DLD1 (cell line): Measurements from ENCODE around the gene CXCL12.

Experiments used
- in situ Hi-C: cut with HindIII; loops from 2 replicates; pipeline ENCODE4 v1.10.0; 2017; ENCODE audit warnings: low sequenced_read_pairs

CXCL12 gene

DNA sequence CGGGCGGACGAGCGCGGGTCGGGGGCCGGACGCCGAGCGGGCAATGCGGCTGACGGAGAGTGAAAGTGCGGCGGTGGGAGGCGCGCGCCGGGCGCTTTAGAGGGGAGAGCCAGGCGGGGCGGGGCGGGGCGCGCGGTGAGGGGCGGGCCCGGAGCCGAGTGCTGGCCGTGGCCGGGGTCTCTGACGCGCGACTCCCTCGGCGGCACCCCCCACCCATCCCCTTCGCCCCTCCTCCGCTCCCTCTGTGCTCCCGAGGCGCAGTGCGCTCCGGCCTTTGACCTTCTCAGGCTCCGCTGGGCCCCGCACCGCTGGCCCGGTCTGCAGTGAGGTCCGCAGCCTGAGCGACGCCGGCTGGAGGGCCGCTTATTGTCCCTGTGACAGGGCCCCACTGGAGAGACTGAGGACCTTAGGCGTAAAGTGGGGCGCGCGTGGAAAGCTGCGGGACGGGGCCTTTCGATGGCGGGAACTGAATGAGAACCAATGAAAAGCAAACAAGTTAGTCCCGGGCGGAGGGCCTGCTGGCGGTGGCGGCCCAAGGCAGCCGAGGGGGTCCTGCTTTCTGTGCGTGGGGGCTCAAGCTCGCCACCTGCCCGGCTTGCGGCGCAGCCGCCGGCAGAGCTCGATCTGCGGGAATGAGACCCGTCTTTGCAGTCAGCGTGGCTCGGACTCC is at the start of gene CXCL12:
CXCL12 (minus strand) TSS at position 72 of the 670 bp plus-strand sequence. CDS start 92 bp downstream, outside the sequence.
- in situ Hi-C loops = no loop called here

DNA sequence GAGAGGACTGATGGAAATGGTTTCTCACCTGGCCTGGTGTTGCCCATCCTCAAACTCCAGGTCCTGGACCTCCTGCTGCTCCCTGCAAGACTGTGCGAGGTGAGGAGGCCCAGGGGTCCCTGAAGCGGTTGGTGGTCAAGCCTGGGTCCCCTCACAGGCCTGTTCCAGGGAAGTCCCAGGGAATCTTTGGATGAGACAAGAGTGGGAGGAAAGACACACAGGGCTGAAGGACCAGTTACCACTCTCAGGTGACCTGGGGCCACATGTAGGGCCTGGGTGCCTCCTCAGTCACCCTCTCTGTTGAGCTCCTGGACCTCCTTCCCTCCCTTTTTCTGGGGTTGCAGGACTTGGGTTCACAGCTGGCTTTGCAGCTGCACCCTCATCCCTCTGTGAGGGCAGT is 42.6 kb upstream of the CXCL12 start:
- in situ Hi-C loops = no loop called here

DNA sequence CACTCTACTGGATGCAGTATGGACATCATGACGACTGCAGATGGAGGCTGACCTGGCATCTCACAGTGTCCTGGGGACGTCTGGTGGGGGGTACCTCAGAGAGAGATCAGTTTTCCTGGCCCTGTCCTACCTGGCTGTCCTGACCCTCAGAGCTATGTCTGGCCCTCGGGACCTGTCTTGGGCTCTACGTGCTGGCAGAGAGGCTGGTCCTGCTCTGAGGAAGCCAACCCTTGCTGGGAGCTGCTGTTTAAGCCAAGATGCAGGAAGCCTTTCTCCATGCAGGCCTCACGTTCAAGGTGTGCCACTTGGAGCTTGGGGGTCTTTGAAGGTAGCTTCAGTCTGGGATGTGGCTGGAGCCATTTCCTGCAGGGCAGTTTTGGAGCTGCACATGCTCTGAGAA is 42.1 kb upstream of the CXCL12 start:
- in situ Hi-C loops = no loop called here

DNA sequence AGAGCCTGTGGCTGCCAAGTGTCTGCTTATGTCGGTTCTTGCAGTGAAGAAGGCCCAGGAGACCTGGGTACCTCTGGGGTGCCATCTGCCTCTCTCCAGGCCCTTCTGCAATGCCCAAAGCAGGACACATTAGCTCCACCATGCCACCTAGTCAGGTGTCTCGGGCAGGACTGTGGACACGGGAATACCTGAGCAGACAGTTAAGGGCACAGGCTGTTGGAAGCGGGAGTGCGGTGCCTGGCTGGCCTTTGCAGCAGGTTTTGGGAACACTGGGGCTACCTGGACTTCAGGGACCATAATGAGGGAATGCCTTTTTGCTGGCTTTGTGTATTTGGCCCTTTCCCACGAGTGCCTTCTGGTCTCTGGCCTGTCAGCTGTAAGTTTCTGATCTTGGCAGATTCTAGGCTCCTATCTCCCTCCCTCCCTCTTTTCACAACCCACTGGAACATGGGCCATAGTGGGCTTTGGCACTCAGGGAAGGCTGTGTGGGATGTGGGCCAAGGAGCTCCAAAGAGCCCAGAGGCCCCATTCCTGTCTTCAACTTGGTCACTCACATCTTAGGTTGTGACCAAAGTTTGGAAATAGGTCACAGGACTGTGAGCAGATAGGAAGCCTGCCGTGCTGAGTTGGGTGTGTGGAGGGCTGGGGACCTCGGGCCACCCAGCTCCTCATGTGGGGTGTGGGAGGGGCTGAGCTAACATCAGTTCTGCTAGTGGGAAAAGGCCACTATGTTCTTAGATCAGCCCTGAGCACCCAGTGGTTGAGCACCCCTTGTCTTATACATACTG is 41.5 kb upstream of the CXCL12 start:
- in situ Hi-C loops = no loop called here

DNA sequence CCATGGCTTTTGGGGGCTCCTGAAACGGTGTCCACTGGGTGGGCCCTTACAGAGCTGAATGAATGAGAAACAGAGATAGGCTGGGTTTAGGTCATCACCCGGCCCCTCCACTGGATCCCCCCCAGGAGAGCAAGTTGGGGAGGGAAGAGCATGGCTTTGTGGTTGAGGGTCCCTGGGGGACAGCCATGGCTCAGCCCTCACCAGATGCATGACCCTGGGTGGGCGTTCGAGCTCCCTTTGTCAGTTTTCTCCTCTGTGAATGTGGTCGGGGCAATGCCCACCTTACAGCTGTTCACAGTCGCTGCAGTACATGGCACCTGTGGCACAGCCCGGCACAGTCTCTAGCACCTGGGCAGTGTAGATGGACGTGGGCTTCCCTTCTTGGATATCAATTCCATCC is 40.6 kb upstream of the CXCL12 start:
- in situ Hi-C loops = no loop called here

DNA sequence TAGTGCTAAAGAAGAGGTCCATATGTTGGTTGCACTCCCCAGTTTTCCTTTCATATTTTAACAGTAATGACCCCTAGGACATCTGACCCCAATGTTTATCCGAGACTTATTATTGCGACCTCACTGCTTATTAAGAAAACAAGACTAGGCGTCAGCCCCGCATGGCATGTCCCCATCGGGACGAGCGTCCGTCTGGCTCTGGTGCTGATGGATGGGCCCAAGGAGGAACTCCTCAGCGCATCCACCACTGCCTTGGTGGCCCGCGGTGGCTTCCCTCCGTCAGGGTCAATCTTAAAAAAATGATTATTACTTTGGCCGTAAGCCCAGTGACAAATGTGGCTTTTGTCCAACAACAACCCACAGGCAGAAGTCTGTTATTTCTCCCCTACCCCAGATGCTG is 40.1 kb upstream of the CXCL12 start:
- in situ Hi-C loops = no loop called here

DNA sequence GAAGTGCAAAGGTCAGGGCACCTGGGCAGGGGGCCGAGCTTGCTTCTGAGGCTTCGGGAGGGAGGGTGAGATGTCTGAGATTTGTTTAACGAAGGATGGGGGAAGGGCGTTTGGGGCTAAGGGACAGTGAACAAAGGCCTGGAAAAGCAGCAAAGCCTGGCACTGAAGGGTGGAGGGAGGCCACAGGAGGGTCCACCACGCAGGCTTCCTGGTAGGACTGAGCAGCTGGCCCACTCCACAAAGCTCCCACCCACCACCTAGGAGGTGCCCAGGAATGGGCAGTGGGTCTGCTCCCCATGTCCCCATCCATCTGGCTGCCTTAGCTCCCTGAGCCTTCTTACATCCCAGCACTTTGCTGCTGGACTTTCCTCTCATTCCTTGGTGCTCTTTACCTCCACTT is 39.4 kb upstream of the CXCL12 start:
- in situ Hi-C loops = no loop called here

DNA sequence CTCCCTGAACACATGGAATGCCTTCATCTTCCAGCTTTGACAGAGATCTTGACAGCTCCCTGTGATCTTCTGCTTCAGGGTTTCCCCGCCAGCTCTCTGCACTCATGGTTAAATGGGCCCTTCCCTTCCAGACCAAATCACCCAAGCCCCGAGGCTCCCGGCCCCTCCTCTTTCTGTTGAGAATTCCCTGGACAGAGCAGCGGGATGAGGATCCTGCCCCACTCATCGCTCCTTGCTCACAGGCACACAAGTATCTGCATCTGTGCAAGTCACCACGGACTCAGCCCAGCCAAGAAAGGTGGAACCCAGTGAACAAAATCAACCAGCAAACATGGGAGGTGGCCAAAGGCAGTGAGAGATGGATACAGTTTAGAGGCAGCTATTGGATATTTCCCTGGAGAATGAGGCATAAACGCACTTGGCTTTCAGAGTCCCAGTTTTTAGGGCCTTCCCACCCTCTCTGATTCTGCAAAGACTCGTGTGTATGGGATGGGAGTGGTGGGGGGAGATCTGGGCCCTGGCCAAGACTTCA is 37.7 kb upstream of the CXCL12 start:
- in situ Hi-C loops = no loop called here

DNA sequence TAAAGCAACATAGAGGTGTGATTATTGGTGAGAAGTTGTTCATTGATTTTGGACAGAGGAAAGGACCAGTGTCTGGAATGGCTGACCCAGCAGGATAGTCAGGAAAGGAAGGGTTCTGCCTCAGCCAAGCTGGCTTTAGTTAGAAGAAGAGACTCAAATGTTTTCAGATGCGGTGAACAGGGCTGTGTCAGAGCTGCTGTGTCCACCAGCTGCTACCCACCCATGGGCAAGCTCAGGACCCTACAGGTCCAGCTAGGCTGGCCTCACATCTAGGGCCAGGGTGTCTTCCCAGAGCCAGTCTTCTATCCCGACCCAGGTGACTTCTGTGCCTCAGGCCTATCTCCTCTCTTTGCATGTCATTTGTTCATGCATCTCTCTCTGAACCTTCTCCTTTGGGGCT is 37.3 kb upstream of the CXCL12 start:
- in situ Hi-C loops = no loop called here

DNA sequence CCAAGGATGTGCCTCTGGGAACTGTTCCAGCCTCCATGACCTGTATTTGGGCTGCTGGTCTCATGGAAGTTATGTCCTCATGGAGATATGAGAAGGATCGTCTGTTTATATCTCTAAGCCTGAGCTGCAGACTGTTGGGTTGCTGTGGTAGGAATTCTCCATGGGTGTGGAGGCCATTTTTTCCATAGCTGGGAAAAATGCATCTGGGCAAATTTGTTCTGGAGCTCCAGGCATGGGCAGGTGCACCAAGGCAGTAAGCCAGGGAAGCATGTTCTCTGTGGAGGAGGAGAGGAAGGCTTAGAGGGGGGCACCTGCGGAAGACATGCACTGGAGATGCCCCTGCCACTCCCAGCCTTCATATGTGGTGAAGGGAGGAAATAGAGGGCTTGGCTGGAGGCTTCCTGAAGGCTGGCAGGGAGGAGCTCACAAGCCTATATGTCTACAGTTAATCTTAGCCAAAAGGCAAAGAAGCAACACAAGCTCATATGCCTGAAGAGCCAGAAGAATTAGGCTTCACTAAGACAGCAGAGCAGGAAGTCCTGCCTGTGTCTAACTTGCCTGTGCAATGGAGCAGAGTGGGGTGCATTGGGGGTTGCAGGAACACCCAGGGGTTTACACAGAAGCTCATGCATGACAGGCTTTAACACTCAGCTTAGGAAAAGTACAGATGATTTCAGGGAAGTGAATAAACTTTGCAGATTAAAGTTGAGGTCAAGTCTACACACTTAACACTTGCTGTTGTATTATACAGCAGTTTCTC is 35.1 kb upstream of the CXCL12 start:
- in situ Hi-C loops = no loop called here

DNA sequence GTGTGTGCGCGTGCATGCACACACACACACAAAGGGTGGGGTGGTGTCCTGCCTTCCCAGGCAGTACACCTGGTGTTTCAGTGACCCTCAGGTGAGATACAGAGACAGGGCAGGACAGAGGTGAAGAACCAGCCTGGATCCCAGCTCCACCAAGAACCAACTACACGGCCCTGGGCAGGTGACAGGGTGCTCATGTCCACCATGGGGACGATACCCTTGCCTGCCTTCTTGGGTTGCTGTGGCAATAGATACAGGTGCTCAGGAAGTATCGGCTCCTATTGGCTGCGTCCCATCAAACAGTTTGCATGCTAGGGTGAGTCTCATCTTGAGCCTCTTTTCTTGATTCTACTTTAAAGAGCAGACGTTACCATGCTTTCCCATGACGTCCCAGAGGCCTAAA is 33.7 kb upstream of the CXCL12 start:
- in situ Hi-C loops = no loop called here

DNA sequence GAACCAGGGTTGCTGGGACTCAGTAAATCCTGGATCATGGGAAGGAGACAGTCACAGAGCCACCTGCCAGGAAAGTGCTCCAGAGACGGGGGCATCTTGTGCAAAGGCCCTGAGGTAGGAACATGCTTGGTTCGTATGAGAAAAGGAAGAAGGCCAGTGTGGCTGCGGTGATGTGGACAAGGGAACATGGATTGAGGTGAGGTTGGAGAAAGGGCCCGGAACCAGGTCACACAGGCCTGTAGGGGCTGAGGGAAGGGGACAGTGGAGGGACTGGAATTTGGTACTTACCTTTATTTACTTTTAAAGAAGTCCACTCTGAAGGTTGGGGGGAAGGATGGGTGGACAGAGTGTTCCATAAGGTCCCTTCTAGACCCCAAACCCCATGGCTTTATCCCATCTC is 32.9 kb upstream of the CXCL12 start:
- in situ Hi-C loops = no loop called here

DNA sequence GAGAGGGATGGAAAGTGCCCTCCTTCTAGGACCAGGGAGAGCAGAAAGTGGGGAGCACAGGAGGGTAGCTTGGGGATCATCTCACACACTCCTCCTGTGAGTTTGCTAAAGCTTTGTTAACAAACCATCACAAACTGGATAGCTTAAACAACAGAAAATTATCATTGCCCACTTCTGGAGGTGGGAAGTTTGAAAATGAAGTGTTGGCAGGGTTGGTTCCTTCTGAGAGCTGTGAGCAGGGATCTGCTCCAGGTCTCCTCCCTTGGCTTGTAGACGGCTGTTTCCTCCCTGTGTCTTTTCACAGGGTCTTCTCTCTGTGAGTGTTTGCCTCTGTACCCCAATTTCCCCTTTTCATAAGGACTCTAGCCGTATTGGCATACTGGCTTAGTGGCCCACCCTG is 32.0 kb upstream of the CXCL12 start:
- in situ Hi-C loops = no loop called here

DNA sequence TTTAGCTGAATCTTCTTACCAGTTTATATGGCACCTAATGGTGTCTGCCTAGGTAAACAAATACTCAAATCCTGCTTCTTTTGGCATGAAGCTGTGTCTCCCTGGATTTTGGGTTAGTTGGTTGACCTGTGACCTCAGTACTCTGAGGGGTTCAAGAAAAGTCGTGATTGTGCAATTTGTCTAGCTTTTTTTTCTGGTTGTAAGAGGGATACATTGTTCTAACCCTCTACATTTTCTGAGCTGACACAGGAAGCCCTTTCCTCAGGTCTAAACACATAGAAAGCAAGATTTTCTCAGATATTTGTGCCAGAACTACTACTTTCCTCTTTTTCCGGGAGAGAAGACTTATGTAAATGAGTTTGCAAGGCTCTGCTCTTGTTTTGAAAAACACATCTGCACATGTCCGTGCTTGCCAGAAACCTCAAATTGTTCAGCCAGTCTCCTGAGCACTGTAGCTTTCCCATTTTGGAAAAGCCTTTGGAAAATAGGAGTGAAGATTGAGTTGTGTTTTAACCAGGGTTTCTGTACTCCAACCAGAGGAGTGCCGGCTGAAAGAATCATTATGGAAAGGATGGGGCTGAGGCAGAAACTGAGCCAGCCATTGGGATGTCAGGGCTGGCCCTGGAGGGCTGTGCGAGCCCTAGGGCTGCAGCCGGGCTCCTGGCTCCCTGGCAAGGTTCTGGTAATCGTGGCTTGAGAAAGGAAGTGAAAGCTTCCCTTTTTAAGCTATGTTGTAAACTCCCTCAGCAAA is 31.3 kb upstream of the CXCL12 start:
- in situ Hi-C loops = no loop called here

DNA sequence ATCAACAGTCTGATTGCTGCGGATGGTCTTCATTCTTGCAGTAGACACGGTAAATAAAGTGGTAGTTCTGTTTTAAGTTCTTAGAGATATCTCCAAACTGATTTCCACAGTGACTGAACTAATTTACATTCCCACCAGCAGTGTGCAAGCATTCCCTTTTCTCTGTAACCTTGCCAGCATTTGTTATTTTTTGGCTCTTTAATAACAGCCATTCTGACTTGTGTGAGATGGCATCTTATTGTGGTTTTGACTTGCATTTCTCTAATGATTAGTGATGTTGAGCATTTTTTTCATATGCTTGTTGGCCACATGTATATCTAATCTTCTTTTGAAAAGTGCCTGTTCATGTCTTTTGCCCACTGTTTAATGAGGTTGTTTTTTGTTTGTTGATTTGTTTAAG is 30.2 kb upstream of the CXCL12 start:
- in situ Hi-C loops = no loop called here

DNA sequence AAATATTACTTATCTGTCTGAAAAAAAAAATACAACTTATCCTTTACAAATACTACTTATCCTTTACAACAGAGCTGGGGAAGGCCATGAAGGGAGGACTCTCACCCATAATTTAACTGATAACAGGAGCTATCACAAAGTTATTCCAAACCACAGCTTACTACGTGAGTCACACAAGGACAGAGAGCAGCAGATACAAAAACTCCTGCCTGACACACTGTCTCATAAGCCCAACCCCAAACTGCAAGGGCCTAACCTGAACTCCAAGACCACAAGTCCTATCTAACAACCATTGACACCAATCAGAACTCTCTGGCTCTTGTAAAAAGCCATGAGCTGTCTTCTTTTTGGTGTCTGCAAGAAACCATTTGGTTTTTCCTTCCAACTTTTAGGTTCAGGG is 28.5 kb upstream of the CXCL12 start:
- in situ Hi-C loops = no loop called here

DNA sequence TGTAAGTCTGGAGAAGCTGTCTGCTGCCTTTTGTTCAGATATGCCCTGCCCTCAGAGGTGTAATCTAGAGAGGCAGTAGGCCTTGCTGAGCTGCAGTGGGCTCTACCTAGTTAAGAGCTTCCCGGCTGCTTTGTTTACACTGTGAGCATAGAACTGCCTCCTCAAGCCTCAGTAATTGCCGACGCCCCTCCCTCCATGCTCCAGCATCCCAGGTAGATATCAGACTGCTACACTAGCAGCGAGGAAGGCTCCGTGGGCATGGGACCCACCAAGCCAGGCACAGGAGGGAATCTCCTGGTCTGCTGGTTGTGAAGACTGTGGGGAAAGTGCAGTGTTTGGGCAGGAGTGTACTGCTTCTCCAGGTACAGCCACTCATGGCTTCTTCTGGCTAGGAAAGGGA is 26.4 kb upstream of the CXCL12 start:
- in situ Hi-C loops = no loop called here

DNA sequence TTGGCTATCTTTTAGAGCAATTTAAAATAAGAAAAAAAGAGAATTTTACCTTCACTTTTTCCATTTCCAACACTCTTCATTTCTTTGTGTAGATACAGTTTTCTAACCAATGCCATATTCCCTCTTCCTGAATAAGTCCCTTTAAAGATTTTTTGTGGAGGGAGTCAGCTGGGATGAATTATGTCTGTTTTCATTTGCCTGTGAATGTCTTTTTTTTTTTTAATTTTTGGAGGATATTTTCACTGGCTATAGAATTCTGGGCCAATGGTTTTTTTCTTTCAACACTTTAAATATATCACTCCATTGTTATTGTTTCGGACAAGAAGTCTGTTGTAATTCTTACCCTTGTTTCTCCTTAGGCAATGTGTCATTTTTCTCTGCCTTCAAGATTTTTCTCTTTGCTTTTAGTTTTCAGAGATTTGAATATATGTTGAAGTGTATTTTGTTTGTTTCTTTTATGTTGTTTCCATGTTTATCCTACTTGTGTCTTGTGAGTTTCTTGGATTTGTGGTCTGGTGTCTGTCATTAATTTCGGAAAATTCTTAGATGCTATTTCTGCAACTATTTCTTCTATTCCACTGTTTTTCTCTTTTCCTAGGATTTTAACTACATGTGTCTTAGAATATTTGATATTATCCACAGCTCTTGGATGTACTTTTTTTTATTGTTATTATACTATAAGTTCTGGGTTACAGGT is 20.0 kb upstream of the CXCL12 start:
- in situ Hi-C loops = no loop called here

DNA sequence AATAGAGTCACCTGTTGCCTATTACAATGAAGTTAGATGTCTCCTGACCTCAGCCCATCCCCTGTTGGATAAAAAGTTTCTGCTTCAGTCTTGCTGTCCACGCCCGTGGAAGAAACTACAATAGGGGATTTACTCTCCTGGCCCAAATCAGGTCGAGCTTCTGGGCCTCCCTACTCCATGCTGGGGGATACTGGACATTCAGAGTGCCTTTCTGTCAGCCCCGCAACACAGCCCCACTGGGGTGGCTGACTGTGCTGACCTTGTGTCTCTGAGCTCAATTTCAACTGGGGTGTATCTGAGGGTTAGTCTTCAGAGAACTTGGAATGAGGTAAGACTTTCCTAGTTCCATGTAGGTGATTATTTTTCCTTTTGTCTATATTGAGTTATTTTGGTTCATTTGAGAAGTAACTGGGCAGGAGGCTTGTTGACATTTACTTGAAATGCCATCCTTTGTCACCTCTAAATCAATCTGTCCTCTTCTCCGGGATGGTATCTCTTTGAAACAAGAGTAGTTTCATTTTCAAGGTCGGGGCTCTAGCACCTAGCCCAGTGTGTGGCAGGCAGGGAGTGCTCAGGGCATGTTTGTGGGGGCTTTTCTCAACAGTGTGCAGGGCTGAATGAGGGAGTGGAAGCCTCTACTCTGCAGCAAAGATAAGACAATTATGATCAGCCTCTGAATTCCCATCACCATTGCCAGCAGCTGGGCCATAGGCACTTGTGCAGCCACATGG is 17.7 kb upstream of the CXCL12 start:
- in situ Hi-C loops = no loop called here

DNA sequence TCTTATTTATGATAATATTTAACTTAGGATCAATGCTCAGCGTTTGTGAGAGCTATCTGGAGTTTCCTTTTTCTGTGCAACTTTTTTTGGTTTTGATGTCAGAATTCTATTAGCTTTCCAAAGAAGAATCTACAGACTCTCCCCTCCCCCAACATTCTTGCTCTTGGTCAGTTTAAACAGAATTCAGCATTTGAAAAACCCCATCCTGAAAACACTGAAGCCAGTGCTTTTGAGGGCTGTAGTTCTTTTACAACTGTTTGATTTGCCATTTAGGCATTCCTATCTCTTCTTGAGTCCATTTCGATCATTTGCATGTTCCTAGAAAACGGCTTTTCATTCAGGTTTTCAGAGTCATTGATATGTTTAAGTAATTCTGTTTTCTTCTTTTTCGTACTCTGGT is 15.6 kb upstream of the CXCL12 start:
- in situ Hi-C loops = no loop called here
